T47D (cell line): ENCODE results near the gene COL27A1.
"Not testable (repeated sequence)": the region's sequence is repeated elsewhere in the genome, so short reads cannot be mapped to it uniquely, and the experiment has no call there.

Experiments used
- DNase-seq, 2 experiments: peaks; one replicate each; pipeline versions ENCODE4 v3.0.0 to v3.0.0-alpha.2; 2011 to 2012; ENCODE audit warnings: low read depth in 1 of 2, low spot score in 1 of 2
- JUND ChIP-seq: IDR thresholded peaks from 2 replicates; pipeline ENCODE4 v1.6.1; 2012; ENCODE audit warnings: low read depth
- in situ Hi-C: cut with HindIII; loops from 2 replicates; pipeline ENCODE4 v1.10.0; 2016; ENCODE audit warnings: low sequenced_read_pairs, low pct_unique_long_range_greater_than_20kb

Gene COL27A1

GRCh38 chr9:114190563-114190905 is 35.2 kb downstream of the COL27A1 start:
- in situ Hi-C loops: no loop called here
- TF ChIP-seq JUND: no peak

GRCh38 chr9:114191402-114191801 is 36.1 kb downstream of the COL27A1 start:
- in situ Hi-C loops, DNase-seq: not testable (repeated sequence)

More at GRCh38 chr9:114190563-114190905, 35.2 kb downstream of the COL27A1 start:
- DNase-seq: no peak

DNA sequence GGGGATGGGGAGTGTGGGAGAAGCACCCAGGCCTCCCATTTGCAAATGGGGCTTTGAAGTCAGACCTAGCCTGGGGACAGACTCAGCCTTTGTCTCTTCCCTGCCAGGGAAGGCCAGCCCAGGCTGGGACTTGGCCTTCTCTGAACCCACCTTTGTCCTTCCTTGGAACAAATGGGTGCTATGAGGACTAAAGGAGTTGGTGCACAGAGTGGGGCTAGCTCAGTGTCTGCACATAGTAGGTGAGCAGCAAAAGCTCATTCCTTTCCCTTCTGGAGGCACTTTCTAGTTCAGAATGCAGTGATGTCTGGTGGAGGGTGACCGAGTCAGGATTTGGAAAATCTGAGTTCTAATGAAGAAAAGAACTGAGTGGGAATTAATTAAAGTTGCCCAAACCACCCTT is 37.2 kb downstream of the COL27A1 start:
- in situ Hi-C loops: no loop called here

DNA sequence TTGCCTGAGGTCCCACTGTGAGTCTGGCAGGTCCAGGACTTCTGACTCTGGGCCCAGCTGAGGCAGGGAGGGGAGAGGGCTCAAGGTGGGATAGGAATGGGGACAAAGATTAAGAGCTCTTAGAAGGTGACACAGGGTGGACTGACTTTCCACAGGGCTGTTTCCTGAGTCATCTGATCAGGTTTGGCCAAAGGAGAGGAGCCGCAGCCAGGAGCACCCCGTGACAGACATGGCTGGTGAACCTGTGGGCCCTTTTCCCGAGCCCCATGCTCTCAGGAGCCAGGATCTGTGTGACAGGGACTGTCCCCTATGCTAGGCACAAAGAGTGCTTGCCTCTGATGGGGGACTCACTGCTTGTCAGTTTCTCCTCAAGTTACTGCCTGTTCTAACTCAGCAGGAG is 37.8 kb downstream of the COL27A1 start:
- in situ Hi-C loops: no loop called here
- TF ChIP-seq JUND: no peak
- DNase-seq: no peak

More for the DNA sequence above, 37.2 kb downstream of the COL27A1 start:
- no peak for DNase-seq
- no peak for TF ChIP-seq JUND

GRCh38 chr9:114196117-114196516 is 40.8 kb downstream of the COL27A1 start:
- no peak for DNase-seq
- in situ Hi-C loops: no loop called here
- no peak for TF ChIP-seq JUND

DNA sequence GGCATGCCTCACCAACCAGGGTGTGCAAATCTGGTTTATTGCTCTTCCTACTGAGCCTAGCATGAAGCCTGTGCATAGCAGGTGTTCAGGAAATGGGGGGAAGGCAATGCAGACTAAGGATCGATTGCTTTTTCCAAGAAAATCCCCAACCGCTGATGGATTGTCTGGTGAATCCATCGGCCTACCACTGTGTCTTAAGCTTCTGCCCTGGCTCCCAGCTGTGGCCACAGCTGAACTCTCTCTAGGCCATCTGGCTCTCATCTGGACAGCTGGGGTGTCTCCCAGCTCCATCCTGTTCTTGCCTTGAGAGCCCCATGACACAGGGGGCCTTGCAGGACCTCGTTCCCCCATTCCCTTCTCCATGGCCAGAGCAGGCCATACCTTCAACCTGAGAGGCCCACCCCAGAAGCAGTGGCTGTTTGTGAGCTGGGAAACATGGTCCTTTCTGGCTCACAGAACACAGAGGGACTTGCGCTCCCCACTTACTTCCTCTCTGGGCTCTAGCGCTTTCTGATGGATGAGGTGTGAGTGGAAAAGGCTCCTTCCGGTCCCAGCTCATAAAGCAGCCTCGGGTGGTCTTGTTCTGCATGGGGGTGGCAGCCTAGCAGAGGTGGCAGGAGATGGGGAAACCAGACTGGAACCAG is 41.8 kb downstream of the COL27A1 start:
- TF ChIP-seq JUND: no peak
- in situ Hi-C loops: no loop called here
- DNase-seq: no peak

- in situ Hi-C loops: no loop called here
- DNase-seq: no peak
- no peak for TF ChIP-seq JUND
Measured at GRCh38 chr9:114198249-114199040, 43.1 kb downstream of the COL27A1 start.

DNA sequence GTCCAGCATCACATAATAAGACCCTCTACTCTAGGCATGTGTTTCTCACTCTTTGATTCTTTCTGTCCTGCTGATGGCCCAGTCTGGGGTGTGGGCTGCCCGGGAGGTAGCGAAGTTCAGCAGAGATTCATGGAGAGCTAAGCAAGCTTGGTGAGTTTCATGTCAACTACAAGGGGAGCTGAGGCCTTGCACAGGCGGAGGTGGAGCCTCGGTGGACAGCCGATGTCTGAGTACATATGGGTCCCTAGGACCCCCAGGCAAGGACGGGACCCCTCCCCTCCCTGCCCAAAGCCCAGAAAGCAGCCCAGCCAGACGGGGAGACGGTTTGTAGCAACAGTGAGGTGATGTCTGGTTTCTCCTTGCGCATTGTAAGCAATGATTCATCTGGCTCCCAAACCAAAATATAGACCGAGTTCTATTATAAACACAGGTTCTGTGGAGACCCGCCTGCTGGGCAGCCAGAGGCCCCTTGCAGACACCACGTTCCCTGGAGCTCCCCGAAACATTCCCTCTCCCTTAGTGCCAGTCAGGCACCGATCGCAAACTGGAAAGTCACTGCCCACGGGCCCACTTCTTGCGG is 45.5 kb downstream of the COL27A1 start:
- DNase-seq: no peak
- in situ Hi-C loops: no loop called here

GRCh38 chr9:114202396-114202795 is 47.1 kb downstream of the COL27A1 start:
- DNase-seq: no peak
- in situ Hi-C loops: no loop called here
- no peak for TF ChIP-seq JUND

More for the DNA sequence above, 45.5 kb downstream of the COL27A1 start:
- no peak for TF ChIP-seq JUND

GRCh38 chr9:114202849-114203248 is 47.5 kb downstream of the COL27A1 start:
- in situ Hi-C loops: no loop called here
- no peak for DNase-seq
- no peak for TF ChIP-seq JUND

GRCh38 chr9:114203410-114204140 is 48.2 kb downstream of the COL27A1 start:
- TF ChIP-seq JUND: no peak
- no peak for DNase-seq
- in situ Hi-C loops: no loop called here

GRCh38 chr9:114204265-114204664 is 48.9 kb downstream of the COL27A1 start:
- DNase-seq: no peak
- no peak for TF ChIP-seq JUND
- in situ Hi-C loops: no loop called here
